RWPE2 (cell line): ENCODE data around the gene LRRC26.
"Not testable (repeated sequence)": the region's sequence is repeated elsewhere in the genome, so short reads cannot be mapped to it uniquely, and the experiment has no call there.

Experiments
- ATAC-seq: fragments of 200-7000 bp; cut with Tn5 transposase; 3 replicates; pipeline ENCODE4 v1.9.1; 2021; ENCODE audit warnings: low read depth
- DNase-seq: peaks from one replicate; pipeline ENCODE4 v3.0.0-alpha.2; 2020; ENCODE audit warnings: low spot score
- H3K27ac ChIP-seq: fragments of 450-650 bp; 2 replicates; pipeline ENCODE4 v1.5.1; 2017; ENCODE audit warnings: mild to moderate bottlenecking; ENCODE audit not compliant: poor library complexity, severe bottlenecking
- H3K27me3 ChIP-seq: fragments of 250-450 bp; sonication (Bioruptor Pico); 2 replicates; pipeline ENCODE4 v1.5.1; 2021; ENCODE audit warnings: mild to moderate bottlenecking, moderate library complexity; ENCODE audit not compliant: insufficient read depth, poor library complexity, severe bottlenecking
- H3K36me3 ChIP-seq: fragments of 250-450 bp; sonication (Bioruptor Pico); 2 replicates; pipeline ENCODE4 v1.5.1; 2020; ENCODE audit warnings: low read depth, mild to moderate bottlenecking, moderate library complexity
- H3K4me1 ChIP-seq: fragments of 250-450 bp; sonication (Bioruptor Pico); 2 replicates; pipeline ENCODE4 v1.5.1; 2021; ENCODE audit warnings: mild to moderate bottlenecking, moderate library complexity; ENCODE audit not compliant: insufficient read depth, poor library complexity, severe bottlenecking
- H3K4me3 ChIP-seq: fragments of 250-450 bp; sonication (Bioruptor Pico); 2 replicates; pipeline ENCODE4 v1.5.1; 2021; ENCODE audit warnings: mild to moderate bottlenecking, moderate library complexity; ENCODE audit not compliant: severe bottlenecking
- H3K9me3 ChIP-seq: fragments of 250-450 bp; sonication (Bioruptor Pico); 2 replicates; pipeline ENCODE4 v1.5.1; 2021; ENCODE audit warnings: mild to moderate bottlenecking, moderate library complexity; ENCODE audit not compliant: severe bottlenecking
- TF ChIP-seq, protein P1 (sequence below): fragments of 450-650 bp; IDR thresholded peaks from one replicate; pipeline ENCODE4 v1.5.1; 2017; ENCODE audit warnings: mild to moderate bottlenecking, moderate library complexity; ENCODE audit not compliant: poor library complexity, severe bottlenecking

Gene LRRC26

GRCh38 chr9:137138722-137139467, 31.0 kb downstream of the LRRC26 start, which contains the start of gene GRIN1:
Gene GRIN1, plus strand, starts transcription at chr9:137139154. Its CDS starts 333 bp downstream, at chr9:137139487.
- Histone ChIP-seq H3K36me3 (no peaks in the 10 kb centered on the region), H3K9me3 (no peaks in the 10 kb centered on the region), H3K27me3 (peaks cover 53% of the 10 kb centered on the region), H3K4me3 (no peak within 1 kb of the TSS), H3K4me1 (no peaks in the 10 kb centered on the region), H3K27ac (no peak within 1 kb of the TSS)
- DNase-seq: no peak
- ATAC-seq: 0 out of 3 replicates have a peak, but pooled peaks have one; percentile 24
- TF ChIP-seq, protein P1, sequence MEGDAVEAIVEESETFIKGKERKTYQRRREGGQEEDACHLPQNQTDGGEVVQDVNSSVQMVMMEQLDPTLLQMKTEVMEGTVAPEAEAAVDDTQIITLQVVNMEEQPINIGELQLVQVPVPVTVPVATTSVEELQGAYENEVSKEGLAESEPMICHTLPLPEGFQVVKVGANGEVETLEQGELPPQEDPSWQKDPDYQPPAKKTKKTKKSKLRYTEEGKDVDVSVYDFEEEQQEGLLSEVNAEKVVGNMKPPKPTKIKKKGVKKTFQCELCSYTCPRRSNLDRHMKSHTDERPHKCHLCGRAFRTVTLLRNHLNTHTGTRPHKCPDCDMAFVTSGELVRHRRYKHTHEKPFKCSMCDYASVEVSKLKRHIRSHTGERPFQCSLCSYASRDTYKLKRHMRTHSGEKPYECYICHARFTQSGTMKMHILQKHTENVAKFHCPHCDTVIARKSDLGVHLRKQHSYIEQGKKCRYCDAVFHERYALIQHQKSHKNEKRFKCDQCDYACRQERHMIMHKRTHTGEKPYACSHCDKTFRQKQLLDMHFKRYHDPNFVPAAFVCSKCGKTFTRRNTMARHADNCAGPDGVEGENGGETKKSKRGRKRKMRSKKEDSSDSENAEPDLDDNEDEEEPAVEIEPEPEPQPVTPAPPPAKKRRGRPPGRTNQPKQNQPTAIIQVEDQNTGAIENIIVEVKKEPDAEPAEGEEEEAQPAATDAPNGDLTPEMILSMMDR: no peak

- peaks cover 53% of the 10 kb centered on the region for H3K27me3 ChIP-seq
- no peaks in the 10 kb centered on the region for H3K9me3 ChIP-seq
- H3K4me3 ChIP-seq: no peak overlapping the region
- no peak overlapping the region for H3K27ac ChIP-seq
- H3K36me3 ChIP-seq: no peaks in the 10 kb centered on the region
- ATAC-seq (no peak), DNase-seq (no peak)
- TF ChIP-seq, protein P1: no peak
- no peaks in the 10 kb centered on the region for H3K4me1 ChIP-seq
Observed at GRCh38 chr9:137138058-137138721, 31.7 kb downstream of the LRRC26 start.

DNA sequence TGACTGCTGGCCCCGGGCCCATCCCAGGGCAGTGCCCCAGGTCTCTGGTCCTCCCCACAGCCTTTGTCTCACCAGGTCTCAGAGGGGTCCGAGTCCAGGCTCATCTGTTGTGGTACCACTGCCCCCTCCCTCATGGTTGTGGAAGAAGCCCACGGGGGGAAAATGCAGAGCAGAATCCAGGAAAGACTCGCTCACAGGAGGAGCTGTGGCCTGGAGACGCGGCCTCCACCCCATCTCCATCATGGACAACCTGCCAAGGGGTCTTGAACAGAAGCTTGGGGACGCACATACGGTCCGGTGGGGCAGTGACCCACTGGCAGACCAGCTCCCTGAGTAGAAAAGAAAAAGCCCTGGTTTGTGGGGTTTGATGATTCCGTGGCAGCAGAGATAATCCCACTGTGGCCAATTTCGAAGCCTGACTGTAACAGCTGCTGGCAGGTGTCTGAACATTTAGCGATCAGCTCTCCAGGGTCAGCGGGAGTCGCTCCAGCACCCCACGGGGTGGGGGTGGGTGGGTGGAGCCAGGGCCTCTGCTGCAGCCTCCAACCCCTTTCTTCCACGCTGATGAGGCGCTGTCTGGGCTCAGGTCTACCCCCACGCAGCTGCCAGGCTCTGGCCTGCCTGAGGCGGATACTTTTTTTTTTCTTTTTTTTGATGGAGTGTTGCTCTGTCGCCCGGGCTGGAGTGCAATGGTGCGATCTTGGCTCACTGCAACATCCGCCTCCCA, 32.8 kb downstream of the LRRC26 start:
- no peaks in the 10 kb centered on the region for H3K9me3 ChIP-seq
- TF ChIP-seq, protein P1: no peak
- no peaks in the 10 kb centered on the region for H3K4me1 ChIP-seq
- H3K36me3 ChIP-seq: no peaks in the 10 kb centered on the region
- no peak overlapping the region for H3K4me3 ChIP-seq
- DNase-seq (no peak), ATAC-seq (no peak)
- peaks cover 53% of the 10 kb centered on the region for H3K27me3 ChIP-seq
- H3K27ac ChIP-seq: no peak overlapping the region

DNA sequence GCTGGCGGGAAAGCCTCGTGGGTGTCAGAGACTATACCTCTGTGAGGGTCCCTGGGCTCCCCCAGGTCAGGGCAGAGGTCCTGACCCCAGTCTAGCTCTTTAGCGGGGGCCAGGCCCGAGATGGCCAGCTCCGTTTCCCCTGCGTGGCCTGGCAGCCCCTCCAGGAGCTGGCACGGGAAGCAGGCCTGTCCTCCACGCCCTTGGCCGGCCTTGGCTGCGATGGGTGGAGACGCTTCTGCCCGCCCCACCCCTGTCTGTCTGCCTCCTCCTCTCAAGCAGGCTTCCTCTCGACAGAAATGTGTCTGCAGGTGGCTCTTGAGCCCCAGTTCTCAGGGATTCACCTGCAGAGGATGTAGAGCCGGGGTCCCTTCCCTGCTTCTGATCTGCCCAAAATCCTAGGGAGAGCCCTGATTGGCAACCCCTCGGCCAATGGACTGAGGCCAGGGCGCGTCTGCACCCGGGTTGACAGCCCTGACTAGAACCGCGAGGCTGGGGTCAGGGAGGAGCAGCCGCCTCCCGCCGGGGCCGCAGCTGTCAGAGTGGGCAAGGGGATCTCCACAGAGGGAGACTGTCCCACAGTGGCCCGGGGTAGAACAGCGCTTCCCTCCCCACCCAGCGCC, 33.5 kb downstream of the LRRC26 start:
- peaks cover 52% of the 10 kb centered on the region for H3K27me3 ChIP-seq
- DNase-seq (peak; percentile 60), ATAC-seq (peak; percentile 40; the same call in 2 of the 3 replicates)
- H3K9me3 ChIP-seq: no peaks in the 10 kb centered on the region
- TF ChIP-seq, protein P1: no peak
- H3K27ac ChIP-seq: no peak overlapping the region
- no peaks in the 10 kb centered on the region for H3K36me3 ChIP-seq
- H3K4me3 ChIP-seq: no peak overlapping the region
- H3K4me1 ChIP-seq: no peaks in the 10 kb centered on the region

GRCh38 chr9:137135154-137135553, 34.7 kb downstream of the LRRC26 start:
- H3K4me3 ChIP-seq, ATAC-seq, H3K27ac ChIP-seq, H3K4me1 ChIP-seq, H3K9me3 ChIP-seq, DNase-seq, H3K36me3 ChIP-seq: not testable (repeated sequence)
- peaks cover 40% of the 10 kb centered on the region for H3K27me3 ChIP-seq
